WI38 (cell line): ENCODE results near the gene TTLL12.

ENCODE experiments used
- H3K4me3 ChIP-seq: 2 replicates; pipeline ENCODE4 v1.5.1; 2011; ENCODE audit warnings: low read depth, mild to moderate bottlenecking, control low read depth, low read length
- TF ChIP-seq, protein P1 (sequence below): IDR thresholded peaks from 2 replicates; pipeline ENCODE4 v1.5.1; 2012; ENCODE audit warnings: low read depth, mild to moderate bottlenecking, control low read depth, low read length

TTLL12 gene

GRCh38 chr22:43186272-43187170 is at the start of gene TTLL12:
TTLL12 (minus strand) TSS chr22:43187134; CDS start chr22:43187069, 65 bp downstream.
- TF ChIP-seq, protein P1, sequence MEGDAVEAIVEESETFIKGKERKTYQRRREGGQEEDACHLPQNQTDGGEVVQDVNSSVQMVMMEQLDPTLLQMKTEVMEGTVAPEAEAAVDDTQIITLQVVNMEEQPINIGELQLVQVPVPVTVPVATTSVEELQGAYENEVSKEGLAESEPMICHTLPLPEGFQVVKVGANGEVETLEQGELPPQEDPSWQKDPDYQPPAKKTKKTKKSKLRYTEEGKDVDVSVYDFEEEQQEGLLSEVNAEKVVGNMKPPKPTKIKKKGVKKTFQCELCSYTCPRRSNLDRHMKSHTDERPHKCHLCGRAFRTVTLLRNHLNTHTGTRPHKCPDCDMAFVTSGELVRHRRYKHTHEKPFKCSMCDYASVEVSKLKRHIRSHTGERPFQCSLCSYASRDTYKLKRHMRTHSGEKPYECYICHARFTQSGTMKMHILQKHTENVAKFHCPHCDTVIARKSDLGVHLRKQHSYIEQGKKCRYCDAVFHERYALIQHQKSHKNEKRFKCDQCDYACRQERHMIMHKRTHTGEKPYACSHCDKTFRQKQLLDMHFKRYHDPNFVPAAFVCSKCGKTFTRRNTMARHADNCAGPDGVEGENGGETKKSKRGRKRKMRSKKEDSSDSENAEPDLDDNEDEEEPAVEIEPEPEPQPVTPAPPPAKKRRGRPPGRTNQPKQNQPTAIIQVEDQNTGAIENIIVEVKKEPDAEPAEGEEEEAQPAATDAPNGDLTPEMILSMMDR, result no peak
- peak within 1 kb of the TSS; percentile 74 for H3K4me3 ChIP-seq

DNA sequence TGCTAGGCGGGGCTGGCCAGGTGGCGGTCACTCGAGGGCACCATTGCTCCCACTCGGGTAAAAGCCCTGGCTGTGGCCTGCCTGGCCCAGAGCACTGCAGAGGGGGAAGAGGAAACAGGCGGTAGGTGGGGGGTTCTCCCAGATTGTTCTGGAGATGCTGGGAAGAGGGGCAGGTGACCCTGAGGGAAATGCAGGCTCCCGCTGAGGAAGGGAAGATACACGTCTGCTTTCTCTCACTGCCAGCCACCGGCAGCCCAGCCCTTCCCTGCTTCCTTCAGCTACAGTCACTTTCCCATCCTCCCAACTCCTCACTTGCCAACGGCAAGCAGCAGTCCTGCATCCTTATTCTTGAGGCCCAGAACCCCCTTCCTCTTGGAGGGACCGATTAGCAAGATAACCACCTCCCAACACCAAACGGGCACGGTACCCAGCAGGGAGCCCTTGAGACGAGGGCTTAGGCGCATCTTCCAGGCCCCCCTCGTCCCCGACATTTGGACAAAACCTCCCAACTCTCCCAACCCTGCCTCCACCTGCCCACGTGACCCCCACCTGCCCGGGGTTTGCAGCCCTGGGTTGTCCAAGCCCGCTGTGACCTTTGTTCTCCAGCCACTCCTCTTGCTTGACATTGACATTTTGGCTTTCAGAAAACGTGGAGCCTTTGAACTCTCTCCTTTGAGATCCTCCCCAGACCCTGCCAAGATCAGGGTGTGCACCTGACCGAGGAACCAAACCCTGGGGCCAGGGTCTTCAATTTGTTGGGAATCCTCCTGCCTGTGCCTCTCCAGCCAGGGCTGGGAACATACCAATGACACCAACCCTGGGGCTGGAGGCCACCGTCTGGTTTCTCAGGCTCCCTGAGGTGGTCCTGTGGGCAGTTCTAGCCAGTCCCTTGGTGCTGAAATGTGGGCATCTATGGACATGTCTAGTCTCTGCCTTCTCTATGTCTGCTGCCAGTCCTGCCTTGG is 48.8 kb upstream of the TTLL12 start:
- no peak overlapping the region for H3K4me3 ChIP-seq
- TF ChIP-seq, protein P1, result no peak

DNA sequence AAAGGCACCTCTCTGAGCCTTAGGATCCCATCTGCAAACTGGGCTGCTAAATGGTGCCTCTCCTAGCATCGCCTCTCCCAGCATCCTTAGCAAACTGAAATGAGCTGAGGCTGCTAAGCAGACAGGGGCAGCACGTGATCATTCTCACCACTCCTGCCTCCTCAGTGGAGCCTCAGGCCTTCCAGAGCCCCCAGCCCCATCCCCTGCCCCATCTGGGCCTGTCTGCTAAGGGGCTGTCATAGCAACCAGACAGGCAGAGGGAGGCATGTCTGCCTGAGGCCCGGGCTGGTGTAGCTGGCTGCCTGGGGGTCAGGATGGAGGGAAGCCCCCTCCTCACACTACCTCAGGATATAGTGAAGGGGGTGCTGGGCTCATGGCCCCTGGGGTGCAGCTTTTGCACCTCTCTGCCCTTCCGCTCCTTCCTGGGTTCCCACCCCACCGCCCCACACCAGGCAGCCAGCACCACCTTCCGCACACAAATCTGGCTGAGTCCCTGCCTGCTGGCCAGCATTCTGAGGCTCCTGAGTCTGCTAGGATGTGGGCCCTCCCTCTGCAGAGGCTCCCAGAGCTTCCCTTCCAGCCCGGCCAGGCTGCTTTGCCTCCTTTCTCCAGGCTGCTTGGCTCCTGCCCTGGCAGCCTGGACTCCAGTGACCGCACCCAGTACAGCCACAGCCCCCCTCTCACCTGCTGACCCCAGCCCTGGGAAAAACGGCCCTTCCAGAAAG is 47.5 kb upstream of the TTLL12 start:
- TF ChIP-seq, protein P1, result no peak
- H3K4me3 ChIP-seq, result no peak overlapping the region

DNA sequence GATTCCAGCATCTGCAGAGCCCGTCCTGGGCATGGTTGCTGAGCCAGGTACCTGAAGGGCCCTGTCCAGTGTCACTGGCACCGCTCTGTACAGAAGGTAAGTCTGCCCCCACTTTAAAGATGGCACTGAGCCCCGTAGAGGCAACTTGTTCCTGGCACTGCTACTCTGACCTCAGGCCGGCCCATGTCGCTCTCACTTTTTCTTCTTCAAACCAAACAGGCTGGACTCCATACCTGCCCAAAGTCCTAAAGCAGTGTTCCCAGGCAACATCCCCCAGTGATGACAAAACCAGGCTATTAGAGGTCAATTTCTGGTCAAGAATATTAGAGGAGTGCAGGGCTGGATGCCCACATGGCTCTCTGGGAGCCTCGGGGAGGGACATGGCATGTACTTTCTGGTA is 46.6 kb upstream of the TTLL12 start:
- H3K4me3 ChIP-seq, result no peak overlapping the region
- TF ChIP-seq, protein P1, result no peak

GRCh38 chr22:43232445-43232844 is 45.5 kb upstream of the TTLL12 start:
- TF ChIP-seq, protein P1, result no peak
- no peak overlapping the region for H3K4me3 ChIP-seq

DNA sequence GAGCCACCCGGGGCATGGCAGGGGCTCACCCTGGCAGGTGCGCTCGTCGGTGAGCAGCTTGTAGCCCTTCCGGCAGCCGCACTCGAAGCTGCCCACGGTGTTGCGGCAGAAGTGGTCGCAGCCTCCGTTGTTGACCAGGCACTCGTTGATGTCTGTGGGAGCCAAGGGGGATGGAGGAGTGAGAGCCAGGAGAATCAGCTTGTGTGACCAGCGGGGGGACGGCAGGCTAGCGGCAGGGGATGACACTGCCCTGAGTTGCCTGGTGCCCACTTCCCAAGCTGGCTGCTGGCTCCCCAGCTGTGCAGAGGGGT is 44.7 kb upstream of the TTLL12 start:
- no peak overlapping the region for H3K4me3 ChIP-seq
- TF ChIP-seq, protein P1, result no peak
